PFSK-1 (cell line): ENCODE data around the gene FAM222B.

Experiments used
- POLR2AphosphoS5 ChIP-seq: IDR thresholded peaks from 2 replicates; pipeline ENCODE4 v1.6.1; 2012; ENCODE audit warnings: low read depth, mild to moderate bottlenecking, control low read depth, low read length, moderate library complexity
- REST ChIP-seq, 2 experiments: IDR thresholded peaks; 2 replicates each; pipeline versions ENCODE4 v1.6.1 to v1.8.0; 2011 to 2012; ENCODE audit warnings: low read depth in 2 of 2, low read length in 2 of 2, control low read depth in 1 of 2, inconsistent platforms in 1 of 2, mild to moderate bottlenecking in 1 of 2, moderate library complexity in 1 of 2; ENCODE audit not compliant: insufficient read depth in 1 of 2

GRCh38 chr17:28737316-28737715, 105.3 kb downstream of the FAM222B start:
- no peak for TF ChIP-seq REST (IDR thresholded peaks at IDR 0.05; ENCODE audit: insufficient read depth in 1 of 2, low read depth in 2 of 2, low read length in 2 of 2)
- TF ChIP-seq POLR2AphosphoS5, result no peak
